Endothelial cell of umbilical vein (primary cell): ENCODE data around the gene PHACTR2. TPM values are rescaled to one million over a fixed set of nuclear protein-coding genes. Genes with fewer than 3 reads are reported as not detected.

Experiments used
- BruUV-seq: library from RNA; stranded (reverse); fragments of 400-500 nt; replicated peaks from 2 replicates; lab custom pipeline; 2021; lab: Mats Ljungman, UMichigan
- CTCF ChIA-PET: fragments of 300-600, 350-600 bp; sonication (Branson Sonifier 250); formaldehyde crosslinking; loops from one replicate; lab custom pipeline; 2021; ENCODE audit warnings: antibody characterized with exemption, inconsistent platforms; lab: Charles Lee
- POLR2A ChIA-PET: fragments of 300-600, 350-600 bp; sonication (Branson Sonifier 250); formaldehyde crosslinking; loops from one replicate; lab custom pipeline; 2021; ENCODE audit warnings: antibody characterized with exemption, inconsistent platforms; lab: Charles Lee
- DNase-seq: peaks from one replicate; pipeline ENCODE4 v3.0.0-alpha.2; 2011; ENCODE audit warnings: low read depth, low spot score
- FAIRE-seq: peaks from 2 replicates; lab custom pipeline; 2011; peaks lifted over from hg19 to GRCh38; lab: Jason Lieb, UNC
- H2AFZ ChIP-seq: 2 replicates; pipeline ENCODE4 v1.6.0; 2012; ENCODE audit warnings: low read depth, low read length, control low read depth, inconsistent platforms
- H3K27ac ChIP-seq: 2 replicates; pipeline ENCODE4 v1.5.1; 2011; ENCODE audit warnings: low read depth, mild to moderate bottlenecking, control low read depth, low read length, moderate library complexity; ENCODE audit not compliant: insufficient read depth
- H3K27me3 ChIP-seq, 2 experiments: 2 replicates each; pipeline versions ENCODE4 v1.6.0 to v1.6.1; 2011; ENCODE audit warnings: low read length in 2 of 2, mixed read lengths in 1 of 2; ENCODE audit not compliant: control insufficient read depth in 2 of 2, insufficient read depth in 2 of 2
- H3K36me3 ChIP-seq, 2 experiments: 2 replicates in 1 of 2; 3 replicates in 1 of 2; pipeline ENCODE4 v1.5.1; 2011; ENCODE audit warnings: low read length in 2 of 2, mild to moderate bottlenecking in 1 of 2, moderate library complexity in 1 of 2; ENCODE audit not compliant: control insufficient read depth in 2 of 2, insufficient read depth in 2 of 2; ENCODE audit errors: extremely low read depth in 1 of 2
- H3K4me1 ChIP-seq: 3 replicates; pipeline ENCODE4 v1.5.1; 2011; ENCODE audit warnings: mild to moderate bottlenecking, low read length; ENCODE audit not compliant: control insufficient read depth, insufficient read depth; ENCODE audit errors: extremely low read depth
- H3K4me2 ChIP-seq: 2 replicates; pipeline ENCODE4 v1.6.1; 2011; ENCODE audit warnings: low read length, control low read depth, mixed read lengths; ENCODE audit not compliant: insufficient read depth
- H3K4me3 ChIP-seq, 3 experiments: fragments of 200-600 bp in 1 of 3; sonication (generic), shearing (Covaris generic) in 1 of 3; replicated peaks in 1 of 3; 2 replicates each; pipeline ENCODE4 v1.5.1; 2011 to 2016; ENCODE audit warnings: control low read depth in 3 of 3, low read length in 3 of 3, mild to moderate bottlenecking in 2 of 3, inconsistent platforms in 1 of 3, low read depth in 1 of 3, moderate library complexity in 1 of 3; ENCODE audit not compliant: insufficient read depth in 1 of 3
- H3K79me2 ChIP-seq: 2 replicates; pipeline ENCODE4 v1.6.0; 2012; ENCODE audit warnings: low read length, inconsistent platforms; ENCODE audit not compliant: control insufficient read depth, insufficient read depth
- H3K9ac ChIP-seq: replicated peaks from 2 replicates; pipeline ENCODE3; 2011; ENCODE audit warnings: low read length, control low read depth; ENCODE audit not compliant: insufficient read depth; ENCODE audit errors: extremely low read depth
- H3K9me1 ChIP-seq: replicated peaks from 3 replicates; pipeline ENCODE4 v1.6.0; 2011; ENCODE audit warnings: mild to moderate bottlenecking, low read length; ENCODE audit not compliant: control insufficient read depth, insufficient read depth; ENCODE audit errors: extremely low read depth
- H3K9me3 ChIP-seq: replicated peaks from 2 replicates; pipeline ENCODE4 v1.5.1; 2012; ENCODE audit warnings: low read length, inconsistent platforms; ENCODE audit not compliant: control insufficient read depth, insufficient read depth
- H4K20me1 ChIP-seq: replicated peaks from 2 replicates; pipeline ENCODE3; 2011; ENCODE audit warnings: mild to moderate bottlenecking, low read length; ENCODE audit not compliant: control insufficient read depth, insufficient read depth; ENCODE audit errors: extremely low read depth
- CTCF ChIP-seq, 2 donors: IDR thresholded peaks; 1 replicate in 1 of 2; 2 replicates in 1 of 2; pipeline ENCODE4 v1.5.1; 2011; ENCODE audit warnings: low read length in 2 of 2, mild to moderate bottlenecking in 2 of 2, moderate library complexity in 2 of 2, control low read depth in 1 of 2, inconsistent platforms in 1 of 2, low read depth in 1 of 2; ENCODE audit not compliant: insufficient read depth in 1 of 2; ENCODE audit errors: extremely low read depth in 1 of 2
- EZH2 ChIP-seq: IDR thresholded peaks from 2 replicates; pipeline ENCODE4 v1.6.1; 2012; ENCODE audit warnings: borderline replicate concordance, low read depth, mild to moderate bottlenecking, moderate library complexity, low read length, inconsistent platforms; ENCODE audit not compliant: severe bottlenecking
- FOS ChIP-seq: IDR thresholded peaks from 2 replicates; pipeline ENCODE4 v1.6.1; 2011; ENCODE audit warnings: mild to moderate bottlenecking, low read length, moderate library complexity, borderline replicate concordance; ENCODE audit not compliant: insufficient read depth
- GATA2 ChIP-seq: IDR thresholded peaks from 2 replicates; pipeline ENCODE4 v1.7.0; 2011; ENCODE audit warnings: low read depth, mild to moderate bottlenecking, moderate library complexity, mixed read lengths, low read length; ENCODE audit not compliant: insufficient read length, insufficient read depth
- JUN ChIP-seq: IDR thresholded peaks from 2 replicates; pipeline ENCODE4 v1.6.1; 2011; ENCODE audit warnings: borderline replicate concordance, low read depth; ENCODE audit not compliant: insufficient read length, insufficient read depth
- MAX ChIP-seq: IDR thresholded peaks from 2 replicates; pipeline ENCODE4 v1.6.1; 2011; ENCODE audit not compliant: insufficient read depth, insufficient read length
- MYC ChIP-seq: IDR thresholded peaks from one replicate; pipeline ENCODE4 v1.6.1; 2011; ENCODE audit warnings: mild to moderate bottlenecking, low read depth, low read length
- POLR2A ChIP-seq: IDR thresholded peaks from 2 replicates; pipeline ENCODE4 v1.6.1; 2012; ENCODE audit warnings: low read depth, mild to moderate bottlenecking, control low read depth, low read length
- POLR2AphosphoS5 ChIP-seq: IDR thresholded peaks from 2 replicates; pipeline ENCODE4 v1.6.1; 2012; ENCODE audit warnings: low read depth, mild to moderate bottlenecking, control low read depth, low read length, moderate library complexity; ENCODE audit not compliant: insufficient read depth
- dilution Hi-C: fragments of 300-500 bp; cut with MboI; formaldehyde crosslinking; loops from one replicate; pipeline ENCODE4 v1.15.0; 2019; ENCODE audit warnings: low sequenced_read_pairs; ENCODE audit not compliant: extremely low pct_ligation_motif_present
- intact Hi-C: fragments of 100-400 bp; cut with micrococcal nuclease; formaldehyde crosslinking; loops from one replicate; pipeline ENCODE4 v1.10.0; 2022
- polyA plus RNA-seq, 4 experiments: library from polyadenylated mRNA; depleted of rRNA in 3 of 4; stranded (reverse) in 3 of 4; unstranded in 1 of 4; fragments of >200 nt; gene quantifications; 2 replicates each; pipeline versions ENCODE4 v1.2.1 to v1.2.3, GENCODE V29; 2011 to 2012; ENCODE audit warnings: missing spikeins in 1 of 4
- total RNA-seq: library from RNA; stranded (reverse); gene quantifications from 2 replicates; pipeline ENCODE4 v1.2.3, GENCODE V29; 2021

The PHACTR2 gene
- total and polyA plus RNA-seq, 2 donors (not counting 3 experiments of a cell fraction or from before 2014, with no cell fraction given), result 16.3 to 178 TPM

GRCh38 chr6:143676437-143677045, 1.2 kb upstream of the PHACTR2 start:
- POLR2A ChIA-PET, result no interaction called here
- no peak for TF ChIP-seq MYC
- no peak for TF ChIP-seq EZH2
- TF ChIP-seq POLR2A, result no peak
- no peak for TF ChIP-seq POLR2AphosphoS5
- TF ChIP-seq CTCF (IDR thresholded peaks at IDR 0.05; ENCODE audit: extremely low read depth in 1 of 2, insufficient read depth in 1 of 2, low read depth in 1 of 2, low read length in 2 of 2), result no peak
- TF ChIP-seq FOS, result no peak
- TF ChIP-seq JUN, result no peak
- no peak for TF ChIP-seq GATA2
- TF ChIP-seq MAX, result no peak
- Histone ChIP-seq H2AFZ (no peak overlapping the region), H3K4me3 (no peak overlapping the region), H3K9me1 (no peaks in the 10 kb centered on the region), H3K9me3 (no peaks in the 10 kb centered on the region), H3K4me2 (no peak overlapping the region), H3K27ac (no peak overlapping the region), H3K4me1 (peaks cover 43% of the 10 kb centered on the region), H3K79me2 (peaks cover 36% of the 10 kb centered on the region), H3K36me3 (no peaks in the 10 kb centered on the region), H3K27me3 (no peaks in the 10 kb centered on the region), H3K9ac (no peak overlapping the region), H4K20me1 (no peaks in the 10 kb centered on the region)
- dilution Hi-C loops, result no loop called here
- no TSS peak for BruUV-seq
- FAIRE-seq (no peak), DNase-seq (no peak)
- intact Hi-C loops, result loop anchor here (5.0 kb wide), 1 partner anchor 84 kb away; no protein-coding TSS in a partner anchor
- CTCF ChIA-PET, result interaction anchor here (1.9 kb wide), 1 partner anchor 101 kb away, joined by 6 read pairs; no protein-coding TSS in a partner anchor
